Keratinocyte (primary cell): ENCODE measurements around the gene PTOV1. TPM values are rescaled to one million over a fixed set of nuclear protein-coding genes. Genes with fewer than 3 reads are reported as not detected.

ENCODE experiments used
- DNase-seq: peaks from one replicate; pipeline ENCODE4 v3.0.0-alpha.2; 2011; ENCODE audit warnings: low read depth, missing footprints, low spot score
- FAIRE-seq: peaks from 2 replicates; lab custom pipeline; 2011; peaks lifted over from hg19 to GRCh38; lab: Jason Lieb, UNC
- H2AFZ ChIP-seq: 2 replicates; pipeline ENCODE4 v1.6.0; 2012; ENCODE audit warnings: low read length, control low read depth, inconsistent platforms; ENCODE audit not compliant: control insufficient read depth
- H3K27ac ChIP-seq: 2 replicates; pipeline ENCODE4 v1.5.1; 2011; ENCODE audit warnings: low read length; ENCODE audit not compliant: control insufficient read depth, insufficient read depth
- H3K27me3 ChIP-seq: 3 replicates; pipeline ENCODE4 v1.6.0; 2011; ENCODE audit warnings: low read length; ENCODE audit not compliant: control insufficient read depth, insufficient read depth; ENCODE audit errors: extremely low read depth
- H3K36me3 ChIP-seq, 2 experiments: 2 replicates in 1 of 2; 3 replicates in 1 of 2; pipeline ENCODE4 v1.5.1; 2011; ENCODE audit warnings: low read length in 2 of 2, mild to moderate bottlenecking in 1 of 2; ENCODE audit not compliant: control insufficient read depth in 2 of 2, insufficient read depth in 2 of 2; ENCODE audit errors: extremely low read depth in 1 of 2
- H3K4me1 ChIP-seq: 3 replicates; pipeline ENCODE4 v1.5.1; 2011; ENCODE audit warnings: low read length; ENCODE audit not compliant: control insufficient read depth, insufficient read depth; ENCODE audit errors: extremely low read depth
- H3K4me2 ChIP-seq: 3 replicates; pipeline ENCODE4 v1.6.0; 2011; ENCODE audit warnings: low read depth, low read length; ENCODE audit not compliant: control insufficient read depth, insufficient read depth; ENCODE audit errors: extremely low read depth
- H3K4me3 ChIP-seq, 3 experiments: fragments of 200-600 bp in 1 of 3; sonication (generic) in 1 of 3; 2 replicates in 2 of 3; 3 replicates in 1 of 3; pipeline ENCODE4 v1.5.1; 2011 to 2016; ENCODE audit warnings: low read length in 3 of 3, mild to moderate bottlenecking in 3 of 3, control low read depth in 2 of 3, inconsistent platforms in 1 of 3, low read depth in 1 of 3, mixed read lengths in 1 of 3, mixed run types in 1 of 3, moderate library complexity in 1 of 3; ENCODE audit not compliant: control insufficient read depth in 2 of 3, insufficient read depth in 2 of 3; ENCODE audit errors: extremely low read depth in 1 of 3
- H3K79me2 ChIP-seq: 2 replicates; pipeline ENCODE4 v1.6.0; 2012; ENCODE audit warnings: low read length; ENCODE audit not compliant: control insufficient read depth, insufficient read depth
- H3K9ac ChIP-seq: 3 replicates; pipeline ENCODE4 v1.6.0; 2011; ENCODE audit warnings: low read length; ENCODE audit not compliant: control insufficient read depth, insufficient read depth; ENCODE audit errors: extremely low read depth
- H3K9me1 ChIP-seq: 3 replicates; pipeline ENCODE4 v1.6.0; 2011; ENCODE audit warnings: low read length; ENCODE audit not compliant: control insufficient read depth, insufficient read depth; ENCODE audit errors: extremely low read depth
- H3K9me3 ChIP-seq: 2 replicates; pipeline ENCODE4 v1.5.1; 2012; ENCODE audit warnings: low read depth, low read length; ENCODE audit not compliant: control insufficient read depth
- H4K20me1 ChIP-seq: 3 replicates; pipeline ENCODE4 v1.6.0; 2011; ENCODE audit warnings: low read length; ENCODE audit not compliant: control insufficient read depth, insufficient read depth; ENCODE audit errors: extremely low read depth
- CTCF ChIP-seq, 3 experiments: IDR thresholded peaks in 1 of 3; conservative IDR thresholded peaks in 1 of 3; optimal IDR thresholded peaks in 1 of 3; 2 replicates in 2 of 3; 3 replicates in 1 of 3; pipeline versions ENCODE3 to v1.5.1; 2011; ENCODE audit warnings: low read length in 3 of 3, mild to moderate bottlenecking in 3 of 3, moderate library complexity in 2 of 3, control low read depth in 1 of 3, inconsistent platforms in 1 of 3; ENCODE audit not compliant: insufficient read depth in 2 of 3; ENCODE audit errors: extremely low read depth in 1 of 3
- EZH2 ChIP-seq: IDR thresholded peaks from one replicate; pipeline ENCODE4 v1.6.1; 2012; ENCODE audit warnings: inconsistent platforms, mild to moderate bottlenecking, low read length, moderate library complexity
- dilution Hi-C: fragments of 300-500 bp; cut with MboI; formaldehyde crosslinking; loops from one replicate; pipeline ENCODE4 v1.7.0; 2020; ENCODE audit warnings: low sequenced_read_pairs; ENCODE audit not compliant: extremely low pct_ligation_motif_present
- polyA plus RNA-seq, 5 experiments: library from polyadenylated mRNA; depleted of rRNA in 3 of 5; stranded (reverse) in 3 of 5; stranded (forward) in 1 of 5; unstranded in 1 of 5; fragments of >200 nt; gene quantifications; 1 replicate in 1 of 5; 2 replicates in 3 of 5; 3 replicates in 1 of 5; pipeline versions ENCODE4 v1.2.1 to v1.2.3, GENCODE V29; 2011 to 2012; ENCODE audit warnings: missing spikeins in 2 of 5, low read depth in 1 of 5, low replicate concordance in 1 of 5

PTOV1 gene
- polyA plus RNA-seq, 1 donor (not counting 4 experiments of a cell fraction or from before 2014, with no cell fraction given), result 22.9 TPM

- no peak overlapping the region for H3K9ac ChIP-seq
- FAIRE-seq, result no peak
Measured at GRCh38 chr19:49832556-49832955, 18.4 kb upstream of the PTOV1 start.

DNA sequence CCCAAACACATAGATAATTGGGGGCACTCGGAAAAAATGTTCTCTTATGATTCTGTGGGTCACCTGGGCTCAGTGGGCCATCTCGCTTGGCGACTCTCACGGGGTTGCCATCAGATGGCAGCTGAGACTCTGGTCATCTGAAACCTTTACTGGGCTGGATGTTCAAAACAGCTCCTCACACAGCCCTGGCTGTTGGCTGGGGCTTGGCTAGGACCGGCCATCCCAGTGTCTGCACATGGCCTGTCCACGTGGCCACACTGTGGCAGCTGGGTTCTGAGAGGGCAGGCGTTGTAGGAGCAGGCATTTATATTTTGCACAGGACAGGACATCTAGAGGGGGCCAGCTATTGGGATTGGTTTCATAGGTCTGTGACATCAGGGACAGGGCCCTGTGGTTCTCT, 17.4 kb upstream of the PTOV1 start:
- Histone ChIP-seq H3K9me3 (no peaks in the 10 kb centered on the region), H3K4me3 (no peak overlapping the region), H2AFZ (no peak overlapping the region), H3K27ac (no peak overlapping the region), H3K9me1 (no peaks in the 10 kb centered on the region), H3K36me3 (peaks cover 23 to 51% of the 10 kb centered on the region in 2 experiments), H3K79me2 (no peaks in the 10 kb centered on the region), H3K4me1 (no peaks in the 10 kb centered on the region), H3K4me2 (no peak overlapping the region), H4K20me1 (no peaks in the 10 kb centered on the region), H3K9ac (no peak overlapping the region), H3K27me3 (no peaks in the 10 kb centered on the region)
- DNase-seq, result no peak
- FAIRE-seq, result no peak
- dilution Hi-C loops, result no loop called here
- TF ChIP-seq EZH2, result no peak
- no peak for TF ChIP-seq CTCF (optimal IDR thresholded peaks at IDR 0.05 in 1 of 3, IDR thresholded peaks at IDR 0.05 in 1 of 3, conservative IDR thresholded peaks at IDR 0.05 in 1 of 3; ENCODE audit: extremely low read depth in 1 of 3, insufficient read depth in 2 of 3, low read length in 3 of 3)

More at GRCh38 chr19:49832556-49832955, 18.4 kb upstream of the PTOV1 start:
- Histone ChIP-seq H3K9me3 (no peaks in the 10 kb centered on the region), H3K4me1 (no peaks in the 10 kb centered on the region), H3K79me2 (no peaks in the 10 kb centered on the region), H3K4me2 (no peak overlapping the region), H3K27ac (no peak overlapping the region), H3K9me1 (no peaks in the 10 kb centered on the region), H3K4me3 (no peak overlapping the region), H4K20me1 (no peaks in the 10 kb centered on the region), H3K36me3 (peaks cover 19 to 47% of the 10 kb centered on the region in 2 experiments), H2AFZ (no peak overlapping the region), H3K27me3 (no peaks in the 10 kb centered on the region)
- TF ChIP-seq EZH2 (no peak), CTCF (optimal IDR thresholded peaks at IDR 0.05 in 1 of 3, IDR thresholded peaks at IDR 0.05 in 1 of 3, conservative IDR thresholded peaks at IDR 0.05 in 1 of 3; ENCODE audit: extremely low read depth in 1 of 3, insufficient read depth in 2 of 3, low read length in 3 of 3) (no peak)
- DNase-seq, result no peak
- dilution Hi-C loops, result no loop called here
